A549 (cell line): ENCODE data around the gene ADARB1.
"Not testable (repeated sequence)": the region's sequence is repeated elsewhere in the genome, so short reads cannot be mapped to it uniquely, and the experiment has no call there.

Source experiments
- PBX3 ChIP-seq: IDR thresholded peaks from 2 replicates; pipeline ENCODE4 v1.6.1; 2012
- POLR2A ChIP-seq: IDR thresholded peaks from 2 replicates; pipeline ENCODE4 v1.6.1; 2012; ENCODE audit warnings: mild to moderate bottlenecking, low read length

- TF ChIP-seq POLR2A, PBX3: not testable (repeated sequence)
Measured at GRCh38 chr21:45145846-45146245, 71.5 kb downstream of the ADARB1 start.
